Osteoblast (primary cell): ENCODE results near the gene TCN1. TPM values are rescaled to one million over a fixed set of nuclear protein-coding genes. Genes with fewer than 3 reads are reported as not detected.

ENCODE experiments used
- DNase-seq: peaks from one replicate; pipeline ENCODE4 v3.0.0; 2011; ENCODE audit warnings: low spot score, mixed read lengths; ENCODE audit not compliant: insufficient read length; ENCODE audit errors: missing footprints
- H2AFZ ChIP-seq: 2 replicates; pipeline ENCODE4 v1.6.0; 2011; ENCODE audit warnings: mild to moderate bottlenecking, low read length
- H3K27ac ChIP-seq: 2 replicates; pipeline ENCODE4 v1.5.1; 2011; ENCODE audit warnings: mild to moderate bottlenecking, low read depth, low read length, moderate library complexity
- H3K27me3 ChIP-seq: 2 replicates; pipeline ENCODE4 v1.6.0; 2012; ENCODE audit warnings: mild to moderate bottlenecking, control low read depth, inconsistent platforms, low read length, moderate library complexity; ENCODE audit not compliant: insufficient read depth
- H3K36me3 ChIP-seq: 2 replicates; pipeline ENCODE4 v1.5.1; 2011; ENCODE audit warnings: mild to moderate bottlenecking, low read length, control low read depth, moderate library complexity; ENCODE audit not compliant: insufficient read depth
- H3K4me1 ChIP-seq: 2 replicates; pipeline ENCODE4 v1.5.1; 2011; ENCODE audit warnings: mild to moderate bottlenecking, low read length, control low read depth, moderate library complexity; ENCODE audit not compliant: insufficient read depth
- H3K4me2 ChIP-seq: 2 replicates; pipeline ENCODE4 v1.6.0; 2011; ENCODE audit warnings: mild to moderate bottlenecking, low read length; ENCODE audit not compliant: insufficient read depth
- H3K4me3 ChIP-seq: fragments of 200-600 bp; sonication (generic); 3 replicates; pipeline ENCODE4 v1.5.1; 2012; ENCODE audit warnings: mild to moderate bottlenecking, low read length, inconsistent platforms; ENCODE audit not compliant: insufficient read depth
- H3K79me2 ChIP-seq: 2 replicates; pipeline ENCODE4 v1.6.0; 2012; ENCODE audit warnings: mild to moderate bottlenecking, low read length, control low read depth, inconsistent platforms; ENCODE audit not compliant: insufficient read depth
- H3K9me3 ChIP-seq: 2 replicates; pipeline ENCODE4 v1.5.1; 2011; ENCODE audit warnings: low read depth, low read length, control low read depth
- H4K20me1 ChIP-seq: 2 replicates; pipeline ENCODE4 v1.6.0; 2012; ENCODE audit warnings: mild to moderate bottlenecking, low read length, control low read depth; ENCODE audit not compliant: insufficient read depth
- total RNA-seq: library from RNA; depleted of rRNA; stranded (reverse); fragments of >200 nt; gene quantifications from 2 replicates; pipeline ENCODE4 v1.2.3, GENCODE V29; 2012
- TF ChIP-seq, protein P1 (sequence below): IDR thresholded peaks from 2 replicates; pipeline ENCODE4 v1.5.1; 2011; ENCODE audit warnings: mild to moderate bottlenecking, low read depth, low read length, moderate library complexity; ENCODE audit errors: extremely low read depth

The TCN1 gene
- total RNA-seq, 1 donor, result not detected

DNA sequence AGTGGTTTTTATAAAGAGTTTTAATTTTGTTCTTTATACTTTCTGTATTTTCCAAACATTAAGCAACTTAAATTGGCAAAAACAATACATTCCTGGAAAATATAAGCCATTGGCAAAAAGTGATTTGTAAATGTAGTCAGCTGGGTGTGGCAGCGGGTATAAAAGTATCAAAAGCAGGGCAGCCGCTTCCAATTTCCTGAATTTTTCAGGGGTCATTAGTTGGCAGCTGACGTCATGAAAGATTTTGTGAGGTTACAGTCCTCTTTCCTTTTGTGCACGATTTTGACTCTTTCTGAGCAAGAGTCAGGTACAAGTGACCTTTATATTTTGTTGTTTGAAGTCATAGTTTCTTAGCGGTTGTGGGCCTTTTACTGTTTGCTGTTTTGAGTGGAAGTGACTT lies 12.3 kb upstream of the TCN1 start, which contains the start of gene OOSP3:
Gene OOSP3, plus strand, starts transcription at position 208 of the 400 bp plus-strand sequence. Its CDS starts 27 bp downstream, at position 235.
- Histone ChIP-seq H3K4me2 (no peak within 1 kb of the TSS), H4K20me1 (no peaks in the 10 kb centered on the region), H3K27me3 (no peaks in the 10 kb centered on the region), H3K27ac (no peak within 1 kb of the TSS), H3K36me3 (no peaks in the 10 kb centered on the region), H3K4me3 (no peak within 1 kb of the TSS), H3K4me1 (no peaks in the 10 kb centered on the region), H3K9me3 (no peaks in the 10 kb centered on the region), H2AFZ (no peak within 1 kb of the TSS), H3K79me2 (no peaks in the 10 kb centered on the region)
- no peak for DNase-seq
- TF ChIP-seq, protein P1, sequence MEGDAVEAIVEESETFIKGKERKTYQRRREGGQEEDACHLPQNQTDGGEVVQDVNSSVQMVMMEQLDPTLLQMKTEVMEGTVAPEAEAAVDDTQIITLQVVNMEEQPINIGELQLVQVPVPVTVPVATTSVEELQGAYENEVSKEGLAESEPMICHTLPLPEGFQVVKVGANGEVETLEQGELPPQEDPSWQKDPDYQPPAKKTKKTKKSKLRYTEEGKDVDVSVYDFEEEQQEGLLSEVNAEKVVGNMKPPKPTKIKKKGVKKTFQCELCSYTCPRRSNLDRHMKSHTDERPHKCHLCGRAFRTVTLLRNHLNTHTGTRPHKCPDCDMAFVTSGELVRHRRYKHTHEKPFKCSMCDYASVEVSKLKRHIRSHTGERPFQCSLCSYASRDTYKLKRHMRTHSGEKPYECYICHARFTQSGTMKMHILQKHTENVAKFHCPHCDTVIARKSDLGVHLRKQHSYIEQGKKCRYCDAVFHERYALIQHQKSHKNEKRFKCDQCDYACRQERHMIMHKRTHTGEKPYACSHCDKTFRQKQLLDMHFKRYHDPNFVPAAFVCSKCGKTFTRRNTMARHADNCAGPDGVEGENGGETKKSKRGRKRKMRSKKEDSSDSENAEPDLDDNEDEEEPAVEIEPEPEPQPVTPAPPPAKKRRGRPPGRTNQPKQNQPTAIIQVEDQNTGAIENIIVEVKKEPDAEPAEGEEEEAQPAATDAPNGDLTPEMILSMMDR, result no peak

DNA sequence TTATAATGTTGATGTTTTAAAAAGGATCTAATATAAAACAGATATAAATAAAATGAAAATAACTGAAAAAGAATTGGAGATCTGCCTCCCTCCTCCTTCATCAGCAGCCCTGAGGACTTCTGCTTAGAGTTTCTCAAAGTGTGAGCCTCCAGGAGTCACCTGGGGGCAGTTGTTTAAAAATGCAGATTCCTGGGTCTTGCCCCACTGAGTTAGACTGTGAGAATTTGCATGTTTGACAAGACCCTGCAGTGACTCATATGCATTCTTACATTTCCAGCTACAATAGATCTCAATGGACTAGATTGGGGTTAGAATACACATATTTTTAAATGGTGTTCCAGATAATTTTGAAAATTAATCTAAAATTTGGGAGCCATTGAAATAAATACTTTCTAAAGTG lies 11.5 kb upstream of the TCN1 start:
- Histone ChIP-seq H3K27ac (no peak overlapping the region), H3K36me3 (no peaks in the 10 kb centered on the region), H3K4me3 (no peak overlapping the region), H3K27me3 (no peaks in the 10 kb centered on the region), H2AFZ (no peak overlapping the region), H3K9me3 (no peaks in the 10 kb centered on the region), H4K20me1 (no peaks in the 10 kb centered on the region), H3K4me2 (no peak overlapping the region), H3K79me2 (no peaks in the 10 kb centered on the region), H3K4me1 (no peaks in the 10 kb centered on the region)
- no peak for DNase-seq
- TF ChIP-seq, protein P1, result no peak

DNA sequence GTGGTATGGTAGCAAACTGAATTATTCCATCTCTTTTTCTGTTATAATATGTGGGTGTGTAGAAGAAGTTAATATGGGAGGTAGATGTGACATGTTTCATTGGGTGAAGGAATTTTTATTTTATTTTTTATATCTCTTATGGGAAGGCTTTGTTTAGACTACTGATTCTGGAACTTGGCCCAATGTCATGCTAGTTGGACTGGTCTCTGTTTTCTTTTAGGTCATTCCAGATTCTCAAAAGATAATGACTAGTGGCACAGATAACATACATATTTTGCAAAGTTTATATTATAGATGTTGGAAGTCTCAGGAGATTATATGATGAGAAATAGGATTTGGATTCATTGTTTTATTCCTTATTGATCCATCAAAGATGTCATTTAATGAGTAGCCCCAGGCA lies 11.0 kb upstream of the TCN1 start:
- TF ChIP-seq, protein P1, result no peak
- Histone ChIP-seq H3K9me3 (no peaks in the 10 kb centered on the region), H3K4me1 (no peaks in the 10 kb centered on the region), H3K4me3 (no peak overlapping the region), H3K4me2 (no peak overlapping the region), H3K79me2 (no peaks in the 10 kb centered on the region), H3K27ac (no peak overlapping the region), H2AFZ (no peak overlapping the region), H4K20me1 (no peaks in the 10 kb centered on the region), H3K36me3 (no peaks in the 10 kb centered on the region), H3K27me3 (no peaks in the 10 kb centered on the region)
- no peak for DNase-seq

DNA sequence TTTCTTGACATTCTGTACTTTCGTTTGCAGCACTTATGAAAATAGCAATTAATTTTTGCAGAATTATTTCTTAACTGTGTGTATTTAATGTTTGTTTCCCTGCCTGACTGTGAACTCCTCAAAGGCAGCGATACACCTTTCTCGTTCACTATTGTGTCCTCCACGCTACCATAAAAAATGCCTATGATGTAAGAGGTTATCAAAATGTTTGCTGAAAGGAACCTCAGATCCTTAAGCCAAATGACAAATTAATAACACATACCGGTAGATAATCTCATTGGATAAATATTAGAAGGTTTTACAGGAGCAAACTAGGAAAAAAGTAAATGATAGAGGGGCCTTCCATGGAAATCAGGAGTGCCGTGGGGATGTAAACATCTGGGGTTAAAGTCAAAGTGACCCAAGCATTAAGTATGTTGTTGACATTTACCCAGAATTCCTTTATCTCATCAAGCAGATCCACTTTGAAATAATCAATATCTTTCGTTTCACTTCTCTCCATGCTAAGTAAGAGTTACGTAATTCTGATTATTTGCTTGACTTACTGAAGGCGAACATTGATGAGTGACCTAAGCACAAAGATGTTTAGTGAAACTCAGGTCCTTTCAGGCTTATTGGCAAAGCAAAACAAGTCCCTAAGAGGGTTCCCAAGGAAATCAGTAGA lies 9.7 kb upstream of the TCN1 start:
- Histone ChIP-seq H3K36me3 (no peaks in the 10 kb centered on the region), H3K79me2 (no peaks in the 10 kb centered on the region), H2AFZ (no peak overlapping the region), H3K27ac (no peak overlapping the region), H3K4me3 (no peak overlapping the region), H3K9me3 (no peaks in the 10 kb centered on the region), H4K20me1 (no peaks in the 10 kb centered on the region), H3K4me2 (no peak overlapping the region), H3K4me1 (no peaks in the 10 kb centered on the region), H3K27me3 (no peaks in the 10 kb centered on the region)
- DNase-seq, result no peak
- TF ChIP-seq, protein P1, result no peak
